Measurements from ENCODE around the gene CEP97.

The CEP97 gene

DNA sequence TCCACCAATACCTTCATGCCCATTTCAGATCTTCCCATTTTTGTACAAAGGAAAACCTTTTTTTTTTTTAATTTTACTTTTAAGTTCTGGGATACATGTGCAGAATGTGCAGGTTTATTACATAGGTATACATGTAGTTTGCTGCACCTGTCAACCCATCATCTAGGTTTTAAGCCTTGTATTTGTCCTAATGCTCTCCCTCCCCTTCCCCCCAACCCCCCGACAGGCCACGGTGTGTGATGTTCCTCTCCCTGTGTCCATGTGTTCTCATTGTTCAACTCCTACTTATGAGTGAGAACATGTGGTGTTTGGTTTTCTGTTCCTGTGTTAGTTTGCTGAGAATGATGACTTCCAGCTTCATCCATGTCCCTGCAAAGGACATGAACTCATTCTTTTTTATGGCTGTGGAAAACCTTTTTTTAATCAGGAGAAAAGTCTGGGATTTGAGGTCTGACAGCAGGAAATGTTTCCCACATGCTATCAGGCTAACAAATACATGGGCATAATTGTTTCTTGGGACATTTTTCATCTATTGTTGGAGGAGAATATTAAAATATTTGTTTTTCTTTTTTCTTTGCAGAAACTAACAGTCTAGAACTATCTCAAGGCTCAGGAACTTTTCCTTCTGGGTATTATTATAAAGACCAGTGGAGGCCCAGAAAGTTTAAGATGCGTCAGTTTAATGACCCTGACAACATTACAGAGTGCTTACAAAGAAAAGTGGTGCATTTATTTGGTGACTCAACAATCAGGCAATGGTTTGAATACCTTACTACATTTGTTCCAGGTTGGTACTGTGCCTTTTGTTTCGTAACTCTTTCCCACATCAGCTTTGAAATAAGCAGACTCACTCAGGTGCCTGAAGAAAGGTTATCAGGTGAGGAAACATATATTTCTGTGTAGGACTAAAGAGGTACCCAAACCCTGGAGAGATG is 92.1 kb downstream of the CEP97 start:
- no peak for DNase-seq

DNA sequence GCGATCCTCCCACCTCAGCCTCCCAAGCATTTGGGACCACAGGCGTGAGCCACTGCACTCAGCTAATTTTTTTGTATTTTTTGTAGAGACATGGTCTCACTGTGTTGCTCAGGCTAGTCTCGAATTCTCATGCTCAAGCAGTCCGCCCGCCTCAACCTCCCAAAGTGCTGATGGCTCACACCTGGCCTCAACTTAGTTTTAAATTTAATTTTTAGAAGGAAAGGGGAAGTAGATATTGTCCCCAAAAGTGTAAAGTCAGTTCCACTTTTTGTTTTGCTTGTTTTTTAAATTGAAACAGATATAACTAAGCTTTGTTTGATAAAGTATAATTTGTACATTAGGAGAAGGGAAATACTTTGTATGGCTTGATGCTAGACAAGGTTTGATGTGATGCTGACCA is 93.6 kb downstream of the CEP97 start:
- no peak for DNase-seq

DNA sequence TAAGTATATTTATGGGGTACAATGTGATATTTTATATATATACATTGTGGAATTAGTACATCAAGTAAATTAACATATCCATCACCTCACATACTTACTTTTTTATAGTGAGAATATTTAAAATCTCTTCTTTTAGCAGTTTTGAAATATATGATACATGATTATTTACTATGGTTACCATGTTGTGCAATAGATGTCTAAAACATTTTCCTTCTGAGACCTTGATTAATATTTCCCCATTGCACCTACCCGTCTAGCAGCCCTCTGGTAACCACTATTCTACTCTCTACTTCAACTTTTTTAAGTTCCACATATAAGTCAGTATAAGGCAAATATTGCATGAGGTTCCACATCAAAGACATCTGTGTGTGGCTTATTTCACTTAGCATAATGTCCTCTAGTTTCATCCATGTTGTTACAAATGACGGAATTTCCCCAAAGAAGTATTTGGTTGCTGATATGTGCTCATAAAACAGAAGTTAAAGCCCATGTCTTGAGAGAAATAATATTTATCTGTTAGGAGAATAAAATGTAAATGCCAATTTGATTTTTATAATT is 95.3 kb downstream of the CEP97 start:
- no peak for DNase-seq

Data from activated gamma-delta T cell treated with Interleukin-2 at 50 U/mL for 16 hours (primary cell).